ENCODE data around the gene DPEP2. TPM values are rescaled to one million over a fixed set of nuclear protein-coding genes. Genes with fewer than 3 reads are reported as not detected.
A peak's percentile ranks its signal among the peaks of the same experiment; 100 is the strongest.
"Not testable (repeated sequence)": the region's sequence is repeated elsewhere in the genome, so short reads cannot be mapped to it uniquely, and the experiment has no call there.

Gene DPEP2
- total RNA-seq = 0.68 TPM

DNA sequence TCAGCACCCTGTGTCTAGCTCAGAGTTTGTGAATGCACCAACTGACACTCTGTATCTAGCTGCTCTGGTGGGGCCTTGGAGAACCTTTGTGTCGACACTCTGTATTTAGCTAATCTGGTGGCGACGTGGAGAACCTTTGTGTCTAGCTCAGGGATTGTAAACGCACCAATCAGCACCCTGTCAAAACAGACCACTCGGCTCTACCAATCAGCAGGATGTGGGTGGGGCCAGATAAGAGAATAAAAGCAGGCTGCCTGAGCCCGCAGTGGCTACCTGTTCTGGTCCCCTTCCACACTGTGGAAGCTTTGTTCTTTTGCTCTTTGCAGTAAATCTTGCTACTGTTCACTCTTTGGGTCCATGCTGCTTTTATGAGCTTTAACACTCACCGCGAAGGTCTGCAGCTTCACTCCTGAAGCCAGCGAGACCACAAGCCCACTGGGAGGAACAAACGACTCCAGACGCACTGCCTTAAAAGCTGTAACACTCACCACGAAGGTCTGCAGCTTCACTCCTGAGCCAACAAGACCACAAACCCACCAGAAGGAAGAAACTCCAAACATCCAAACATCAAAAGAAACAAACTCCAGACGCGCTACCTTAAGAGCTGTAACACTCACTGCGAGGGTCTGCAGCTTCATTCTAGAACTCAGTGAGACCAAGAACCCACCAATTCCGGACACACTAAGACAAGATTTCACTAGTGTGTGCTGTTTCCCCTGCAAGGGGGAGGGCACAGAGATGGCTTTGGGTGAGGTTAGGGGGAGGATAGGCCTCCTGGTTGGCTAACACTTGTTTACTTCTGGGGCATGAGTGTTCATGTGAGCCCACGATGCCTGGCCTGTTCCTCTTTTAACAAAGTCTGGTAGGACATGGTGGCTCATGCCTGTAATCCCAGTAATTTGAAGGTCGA lies at the start of gene DPEP2:
TSS of gene DPEP2 (minus strand) at position 706 of the 910 bp plus-strand sequence. CDS start 6,272 bp downstream, outside the sequence.
- ATAC-seq = peak; percentile 64

- no peak for ATAC-seq
Observed at GRCh38 chr16:68047987-68048386, 48.7 kb upstream of the DPEP2 start.

DNA sequence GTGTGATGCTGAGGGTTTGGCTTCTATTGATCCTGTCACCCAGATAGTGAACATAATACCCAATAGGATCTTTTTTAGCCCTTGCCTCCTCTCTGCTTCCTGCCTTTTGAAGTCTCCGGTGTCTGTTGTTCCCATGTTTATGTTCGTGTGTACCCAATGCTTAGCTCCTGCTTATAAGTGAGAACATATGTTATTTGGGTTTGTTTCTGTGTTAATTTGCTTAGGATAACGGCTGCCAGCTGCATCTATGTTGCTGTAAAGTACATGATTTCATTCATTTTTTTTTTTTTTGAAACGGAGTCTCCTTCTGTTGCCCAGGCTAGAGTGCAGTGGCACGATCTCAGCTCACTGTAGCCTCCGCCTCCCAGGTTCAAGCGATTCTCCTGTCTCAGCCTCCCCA lies 46.8 kb upstream of the DPEP2 start:
- ATAC-seq = no peak

DNA sequence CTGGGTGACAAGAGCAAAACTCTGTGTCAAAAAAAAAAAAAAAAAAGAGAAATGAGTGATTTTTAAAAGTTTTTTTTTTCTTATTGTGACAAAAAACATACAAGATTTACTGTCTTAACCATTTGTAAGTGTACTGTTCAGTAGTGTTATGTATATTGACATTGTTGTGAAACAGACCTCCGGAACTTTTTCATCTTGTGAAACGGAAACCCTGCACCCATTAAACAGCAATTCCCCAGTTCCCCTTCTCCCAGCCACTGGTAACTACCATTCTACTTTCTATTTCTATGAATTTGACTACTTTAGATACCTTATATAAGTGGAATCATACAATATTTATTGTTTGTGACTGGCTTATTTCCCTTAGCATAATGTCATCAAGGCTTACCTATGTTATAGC lies 42.5 kb upstream of the DPEP2 start:
- no peak for ATAC-seq

GRCh38 chr16:68040506-68041288 lies 41.4 kb upstream of the DPEP2 start:
- ATAC-seq = peak; percentile 98

DNA sequence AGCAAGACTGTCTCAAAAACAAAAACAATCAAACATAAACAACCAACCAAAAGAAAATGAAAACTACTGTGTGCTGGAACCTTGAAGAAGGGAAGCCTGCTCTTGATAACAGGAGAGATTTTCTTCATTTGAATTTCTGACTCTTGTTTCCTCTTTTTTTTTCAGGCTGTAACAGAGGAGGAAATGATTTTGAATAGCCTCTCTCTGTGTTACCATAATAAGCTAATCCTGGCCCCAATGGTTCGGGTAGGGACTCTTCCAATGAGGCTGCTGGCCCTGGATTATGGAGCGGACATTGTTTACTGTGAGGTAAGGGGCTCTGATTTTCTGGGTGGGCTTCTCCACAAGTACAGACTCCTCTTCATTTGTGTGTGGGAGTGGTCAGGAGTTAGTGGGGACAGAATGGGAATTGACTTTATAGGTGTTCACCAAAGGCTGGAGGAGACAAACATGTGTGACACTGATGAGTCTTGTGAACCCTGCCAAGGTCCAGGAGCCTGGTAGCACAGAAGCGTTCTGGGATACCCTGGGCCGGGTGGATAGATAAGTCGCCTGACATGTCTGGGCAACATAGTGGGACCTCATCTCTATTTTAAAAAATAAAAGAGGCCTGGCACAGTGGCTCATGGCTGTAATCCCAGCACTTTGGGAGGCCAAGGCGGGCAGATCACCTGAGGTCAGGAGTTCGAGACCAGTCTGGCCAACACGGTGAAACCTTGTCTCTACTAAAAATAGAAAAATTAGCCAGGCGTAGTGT lies 38.7 kb upstream of the DPEP2 start:
- ATAC-seq = no peak

DNA sequence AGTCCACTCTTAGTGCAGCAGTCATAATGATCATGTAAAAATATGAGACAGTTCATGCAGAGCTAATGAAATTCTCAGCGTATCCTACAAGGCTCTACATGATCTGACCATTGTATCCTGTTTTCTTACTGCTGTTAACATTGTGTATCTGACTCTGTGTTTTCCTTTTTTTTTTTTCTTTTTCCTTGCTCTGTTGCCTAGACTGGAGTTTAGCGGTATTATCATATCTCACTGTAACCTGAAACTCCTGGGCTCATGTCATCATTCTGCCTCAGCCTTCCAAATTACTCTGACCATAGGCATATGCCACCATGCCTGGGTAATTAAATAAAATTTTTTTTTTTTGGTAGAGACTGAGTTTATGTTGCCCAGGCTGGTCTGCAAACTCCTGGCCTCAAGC lies 35.9 kb upstream of the DPEP2 start:
- no peak for ATAC-seq

DNA sequence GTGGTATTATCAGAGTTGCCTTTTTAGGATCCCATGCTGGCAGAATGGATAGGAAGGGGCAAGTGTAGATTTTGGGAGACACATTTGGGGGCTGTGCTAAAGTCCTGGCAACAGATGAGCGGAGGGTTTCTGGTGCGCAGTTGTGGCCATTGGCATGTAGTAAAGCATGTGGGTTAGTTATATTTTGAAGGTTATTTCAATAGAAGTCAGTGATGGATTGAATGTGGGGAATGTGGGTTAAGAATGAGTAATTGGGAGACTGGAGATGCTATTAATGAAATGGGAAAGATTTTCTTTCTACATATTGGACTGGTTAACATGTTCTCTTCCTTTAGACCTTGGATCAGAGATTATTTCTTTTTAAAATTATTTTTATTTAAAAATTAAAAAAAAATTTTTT lies 33.8 kb upstream of the DPEP2 start:
- ATAC-seq = no peak

- ATAC-seq = peak; percentile 96
Observed at GRCh38 chr16:68031951-68032350, 32.7 kb upstream of the DPEP2 start.

GRCh38 chr16:68030108-68030507 lies 30.8 kb upstream of the DPEP2 start:
- not testable (repeated sequence) for ATAC-seq

DNA sequence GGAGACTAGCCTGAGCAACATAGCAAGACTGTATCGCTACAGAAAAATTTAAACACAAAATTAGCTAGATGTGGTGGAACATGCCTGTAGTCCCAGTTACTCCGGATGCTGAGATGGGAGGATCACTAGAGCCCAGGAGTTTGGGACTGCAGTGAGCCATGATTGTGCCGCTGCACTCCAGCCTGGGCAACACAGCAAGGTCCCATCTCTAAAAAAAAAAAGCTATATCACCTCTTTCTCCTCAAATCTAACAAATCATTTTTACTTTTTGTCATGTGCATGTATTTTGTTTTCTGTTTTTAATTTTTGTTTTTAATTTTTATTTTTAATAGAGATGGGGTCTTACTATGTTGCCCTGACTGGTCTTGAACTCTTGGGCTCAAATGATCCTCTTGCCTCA lies 29.7 kb upstream of the DPEP2 start:
- no peak for ATAC-seq

DNA sequence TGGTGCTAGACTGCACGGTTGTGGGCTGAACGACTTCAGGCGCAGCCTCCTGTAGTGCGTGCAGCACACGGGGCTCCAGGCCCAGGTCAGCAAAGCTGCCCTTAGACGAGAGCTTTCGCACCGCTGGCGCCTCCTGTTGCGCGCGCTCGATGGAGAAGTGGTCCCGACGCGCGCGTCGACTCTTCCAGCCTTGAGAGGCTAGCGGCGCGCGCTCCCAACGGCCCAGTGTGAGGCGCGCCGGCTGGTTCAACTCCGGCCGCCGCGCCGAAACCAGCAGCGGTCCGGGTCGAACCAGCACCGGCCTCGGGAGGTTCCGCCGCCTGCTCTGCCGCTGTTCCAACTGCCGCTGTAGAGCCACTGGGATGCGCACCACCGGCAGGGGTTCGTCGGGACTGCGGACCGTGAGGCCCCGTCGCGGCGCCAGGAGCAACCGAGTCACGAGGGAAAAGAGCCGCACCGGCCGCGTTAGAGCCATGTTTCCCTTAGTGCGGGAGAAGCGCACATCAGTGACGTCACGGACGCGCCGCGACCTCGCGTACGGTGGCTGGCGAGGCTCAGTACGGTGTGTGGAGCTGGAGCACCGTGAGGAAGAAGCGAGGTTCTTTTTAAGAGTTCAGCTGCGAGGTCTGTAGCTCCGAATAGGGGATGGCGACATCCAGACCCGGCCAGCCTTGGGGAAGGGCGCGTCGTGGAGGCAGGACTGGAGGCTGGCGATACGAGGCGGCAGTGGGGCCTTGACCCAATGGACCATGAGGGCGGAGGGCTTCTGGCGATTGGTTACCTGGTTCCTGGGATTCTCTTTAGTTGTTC lies 23.6 kb upstream of the DPEP2 start, which contains the start of the genes DDX28 and DUS2:
TSS of gene DDX28 (minus strand) at position 505 of the 810 bp plus-strand sequence. CDS start at position 475, 30 bp downstream.
TSS of gene DUS2 (plus strand) at position 557 of the 810 bp plus-strand sequence. CDS start 14,740 bp downstream, outside the sequence.
- ATAC-seq = peak; percentile 96

GRCh38 chr16:68022278-68022727 lies 23.0 kb upstream of the DPEP2 start:
- peak; percentile 39 for ATAC-seq

DNA sequence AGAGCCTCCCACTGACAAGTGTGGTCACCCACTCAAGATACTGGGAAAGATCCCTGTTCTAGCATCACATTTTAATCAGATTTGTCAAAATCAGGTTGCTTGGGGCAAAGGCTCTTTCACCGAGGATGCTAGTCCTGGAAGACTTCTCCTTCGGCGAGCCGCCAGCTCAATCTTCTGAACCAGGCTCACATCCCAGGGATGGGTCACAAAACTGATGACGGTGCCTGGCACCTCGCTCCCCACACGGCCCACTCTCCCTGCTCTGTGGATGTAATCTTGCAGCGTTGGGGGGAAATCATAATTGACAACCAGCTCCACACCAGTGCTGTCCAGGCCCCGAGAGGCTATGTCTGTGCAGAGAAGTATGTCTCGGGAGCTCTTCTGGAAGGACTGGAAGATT lies 22.2 kb upstream of the DPEP2 start:
- no peak for ATAC-seq

DNA sequence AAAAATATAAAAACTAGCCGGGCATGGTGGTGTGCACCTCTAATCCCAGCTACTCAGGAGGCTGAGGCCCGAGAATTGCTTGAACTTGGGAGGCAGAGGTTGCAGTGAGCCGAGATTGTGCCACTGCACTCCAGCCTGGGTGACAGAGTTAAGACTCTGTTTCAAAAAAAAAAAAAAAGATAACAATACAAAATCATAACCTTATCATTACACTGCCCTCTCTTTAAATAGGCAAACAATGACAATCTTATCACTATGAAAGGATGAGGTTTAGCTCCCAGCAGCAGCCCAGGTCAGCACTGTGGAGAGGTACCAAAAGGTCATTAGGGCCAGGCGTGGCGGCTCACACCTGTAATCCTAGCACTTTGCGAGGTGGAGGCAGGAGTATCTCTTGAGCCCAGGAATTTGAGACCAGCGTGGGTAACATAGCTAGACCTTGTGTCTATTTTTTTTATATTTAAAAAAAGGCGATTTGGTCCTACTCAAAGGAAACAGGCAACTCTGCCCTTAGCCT lies 19.9 kb upstream of the DPEP2 start:
- no peak for ATAC-seq

DNA sequence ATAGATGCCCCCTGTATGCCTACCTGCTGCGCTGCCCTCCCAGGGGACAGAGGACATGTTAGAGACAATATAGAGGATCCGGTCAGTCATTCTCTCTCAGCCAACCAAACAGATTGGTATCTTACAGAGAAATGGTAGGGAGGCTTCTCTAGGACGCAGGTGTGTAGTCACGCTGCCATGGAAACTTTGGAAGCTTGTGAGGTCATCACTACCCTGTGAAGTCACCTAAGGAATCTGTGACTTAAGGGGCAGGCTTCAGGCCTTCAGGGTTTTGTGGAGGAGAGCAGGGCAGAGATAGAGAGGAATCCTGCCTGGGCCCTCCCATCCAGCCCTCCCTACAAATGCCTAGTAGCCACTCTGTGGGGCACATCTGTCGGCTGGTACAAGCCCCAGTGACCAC lies 16.4 kb upstream of the DPEP2 start, which contains the start of gene DPEP2NB:
TSS of gene DPEP2NB (minus strand) at position 231 of the 400 bp plus-strand sequence. CDS start at position 90, 141 bp downstream.
- no peak for ATAC-seq

DNA sequence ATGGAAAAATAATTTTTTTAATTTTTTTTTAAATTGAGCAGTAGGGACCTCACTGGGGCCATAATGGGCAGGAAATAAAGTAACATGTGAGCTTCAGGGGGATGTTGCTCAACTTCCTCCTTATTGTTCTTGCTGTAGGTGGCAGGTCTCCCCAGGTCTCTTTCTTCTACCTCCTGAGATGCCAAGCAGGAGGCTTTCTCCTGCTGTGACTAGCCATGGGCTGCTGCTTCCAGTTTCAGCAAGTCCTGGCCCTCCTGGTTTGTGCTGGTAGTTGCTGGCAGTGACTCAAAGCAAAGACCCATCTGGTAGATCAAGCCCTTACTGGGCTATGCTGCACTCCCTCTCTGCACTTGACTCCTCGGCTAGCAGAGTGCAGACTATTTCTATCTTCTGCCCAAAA lies 14.2 kb upstream of the DPEP2 start:
- ATAC-seq = peak; percentile 88

DNA sequence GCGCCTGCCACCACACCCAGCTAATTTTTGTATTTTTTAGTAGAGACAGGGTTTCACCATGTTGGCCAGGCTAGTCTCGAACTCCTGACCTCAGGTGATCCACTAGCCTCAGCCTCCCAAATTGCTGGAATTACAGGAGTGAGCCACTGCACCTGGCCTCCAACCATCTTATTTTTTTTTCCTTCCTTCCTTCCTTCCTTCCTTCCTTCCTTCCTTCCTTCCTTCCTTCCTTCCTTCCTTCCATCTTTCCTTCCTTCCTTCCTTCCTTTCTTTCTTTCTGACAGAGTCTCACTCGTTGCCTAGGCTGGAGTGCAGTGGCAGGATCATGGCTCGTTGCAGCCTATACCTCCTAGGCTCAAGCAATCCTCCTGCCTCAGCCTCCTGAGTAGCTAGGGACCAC lies 10.6 kb upstream of the DPEP2 start:
- ATAC-seq = not testable (repeated sequence)

GRCh38 chr16:68009157-68009735 lies 10.0 kb upstream of the DPEP2 start:
- no peak for ATAC-seq

- peak; percentile 97 for ATAC-seq
Observed at GRCh38 chr16:68005786-68006286, 6.6 kb upstream of the DPEP2 start.

GRCh38 chr16:68005211-68005610 lies 5.9 kb upstream of the DPEP2 start:
- no peak for ATAC-seq

Data from esophagus mucosa (tissue), 1 donor.